ENCODE data around the gene GPR137B. TPM values are rescaled to one million over a fixed set of nuclear protein-coding genes. Genes with fewer than 3 reads are reported as not detected.

The GPR137B gene
- total and polyA plus RNA-seq, 2 of the 13 experiments (the other 11 are each of a cell fraction or from before 2014, with no cell fraction given): 0.31 to 0.41 TPM

DNA sequence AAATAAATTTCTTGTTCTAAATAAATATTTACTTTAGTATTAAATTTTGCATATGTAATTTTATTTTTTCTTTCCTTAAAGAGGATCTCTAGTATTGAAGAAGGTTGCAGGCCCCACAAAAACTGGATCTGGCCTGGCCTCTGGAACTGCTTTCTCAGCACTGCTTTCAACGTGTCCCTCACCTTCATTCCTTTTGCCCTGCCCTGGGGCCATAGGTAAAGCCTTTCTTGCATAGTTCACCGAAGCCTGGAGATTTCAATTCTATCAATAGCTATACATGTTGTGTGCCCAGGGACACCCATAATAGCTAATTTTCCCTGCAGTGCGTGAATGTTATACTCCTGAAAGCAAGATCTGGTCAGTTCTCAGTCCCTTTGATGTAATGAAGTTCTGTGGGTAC is 12.0 kb upstream of the GPR137B start:
- no peak overlapping the region for H2AFZ ChIP-seq (ENCODE audit: low read length)
- H4K20me1 ChIP-seq (ENCODE audit: insufficient read depth, low read length): no peaks in the 10 kb centered on the region
- H3K36me3 ChIP-seq (replicated peaks in 1 of 2; ENCODE audit: control insufficient read depth in 1 of 2, insufficient read depth in 2 of 2, low read length in 2 of 2): no peaks in the 10 kb centered on the region
- no peak overlapping the region for H3K27ac ChIP-seq (ENCODE audit: extremely low read length, insufficient read depth, low read length)
- TF ChIP-seq ISX (CRISPR knock-in tag; conservative IDR thresholded peaks at IDR 0.05): no peak
- TF ChIP-seq RFX3 (CRISPR knock-in tag; IDR thresholded peaks at IDR 0.05): no peak
- TF ChIP-seq HDAC2 (CRISPR knock-in tag; IDR thresholded peaks at IDR 0.05): no peak
- TF ChIP-seq CREM (IDR thresholded peaks at IDR 0.05): no peak
- no peak for TF ChIP-seq CREM (CRISPR knock-in tag; IDR thresholded peaks at IDR 0.05)
- no peak for TF ChIP-seq HNF4A (CRISPR knock-in tag; IDR thresholded peaks at IDR 0.05)
- no peak for TF ChIP-seq ZNF773 (CRISPR knock-in tag; IDR thresholded peaks at IDR 0.05; ENCODE audit: borderline replicate concordance)
- no peak for TF ChIP-seq ZNF7 (CRISPR knock-in tag; IDR thresholded peaks at IDR 0.05)
- TF ChIP-seq ZBTB21 (CRISPR knock-in tag; IDR thresholded peaks at IDR 0.05): no peak
- no peak for TF ChIP-seq RBM39 (IDR thresholded peaks at IDR 0.05; ENCODE audit: low read depth, low read length, poor library complexity, severe bottlenecking)
- TF ChIP-seq, protein P1, sequence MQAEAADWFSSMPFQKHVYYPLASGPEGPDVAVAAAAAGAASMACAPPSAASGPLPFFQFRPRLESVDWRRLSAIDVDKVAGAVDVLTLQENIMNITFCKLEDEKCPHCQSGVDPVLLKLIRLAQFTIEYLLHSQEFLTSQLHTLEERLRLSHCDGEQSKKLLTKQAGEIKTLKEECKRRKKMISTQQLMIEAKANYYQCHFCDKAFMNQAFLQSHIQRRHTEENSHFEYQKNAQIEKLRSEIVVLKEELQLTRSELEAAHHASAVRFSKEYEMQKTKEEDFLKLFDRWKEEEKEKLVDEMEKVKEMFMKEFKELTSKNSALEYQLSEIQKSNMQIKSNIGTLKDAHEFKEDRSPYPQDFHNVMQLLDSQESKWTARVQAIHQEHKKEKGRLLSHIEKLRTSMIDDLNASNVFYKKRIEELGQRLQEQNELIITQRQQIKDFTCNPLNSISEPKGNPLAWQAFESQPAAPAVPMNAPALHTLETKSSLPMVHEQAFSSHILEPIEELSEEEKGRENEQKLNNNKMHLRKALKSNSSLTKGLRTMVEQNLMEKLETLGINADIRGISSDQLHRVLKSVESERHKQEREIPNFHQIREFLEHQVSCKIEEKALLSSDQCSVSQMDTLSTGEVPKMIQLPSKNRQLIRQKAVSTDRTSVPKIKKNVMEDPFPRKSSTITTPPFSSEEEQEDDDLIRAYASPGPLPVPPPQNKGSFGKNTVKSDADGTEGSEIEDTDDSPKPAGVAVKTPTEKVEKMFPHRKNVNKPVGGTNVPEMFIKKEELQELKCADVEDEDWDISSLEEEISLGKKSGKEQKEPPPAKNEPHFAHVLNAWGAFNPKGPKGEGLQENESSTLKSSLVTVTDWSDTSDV (CRISPR knock-in tag; IDR thresholded peaks at IDR 0.05): no peak
- TF ChIP-seq ZNF235 (CRISPR knock-in tag; IDR thresholded peaks at IDR 0.05; ENCODE audit: borderline replicate concordance): no peak
- TF ChIP-seq U2AF2 (IDR thresholded peaks at IDR 0.05; ENCODE audit: low read depth, low read length): no peak
- no peak for TF ChIP-seq TAF15 (IDR thresholded peaks at IDR 0.05; ENCODE audit: low read depth, low read length, poor library complexity, severe bottlenecking)
- TF ChIP-seq, protein P2, sequence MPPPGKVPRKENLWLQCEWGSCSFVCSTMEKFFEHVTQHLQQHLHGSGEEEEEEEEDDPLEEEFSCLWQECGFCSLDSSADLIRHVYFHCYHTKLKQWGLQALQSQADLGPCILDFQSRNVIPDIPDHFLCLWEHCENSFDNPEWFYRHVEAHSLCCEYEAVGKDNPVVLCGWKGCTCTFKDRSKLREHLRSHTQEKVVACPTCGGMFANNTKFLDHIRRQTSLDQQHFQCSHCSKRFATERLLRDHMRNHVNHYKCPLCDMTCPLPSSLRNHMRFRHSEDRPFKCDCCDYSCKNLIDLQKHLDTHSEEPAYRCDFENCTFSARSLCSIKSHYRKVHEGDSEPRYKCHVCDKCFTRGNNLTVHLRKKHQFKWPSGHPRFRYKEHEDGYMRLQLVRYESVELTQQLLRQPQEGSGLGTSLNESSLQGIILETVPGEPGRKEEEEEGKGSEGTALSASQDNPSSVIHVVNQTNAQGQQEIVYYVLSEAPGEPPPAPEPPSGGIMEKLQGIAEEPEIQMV (CRISPR knock-in tag; IDR thresholded peaks at IDR 0.05; ENCODE audit: low read depth): no peak
- no peak for TF ChIP-seq ZNF33A (CRISPR knock-in tag; IDR thresholded peaks at IDR 0.05; ENCODE audit: borderline replicate concordance)
- TF ChIP-seq ZNF337 (CRISPR knock-in tag; IDR thresholded peaks at IDR 0.05; ENCODE audit: borderline replicate concordance, low read depth): no peak
- no peak for TF ChIP-seq ZFY (CRISPR knock-in tag; IDR thresholded peaks at IDR 0.05)
- in situ Hi-C loops (cut with HindIII; ENCODE audit: extremely low pct_ligation_motif_present, low pct_unique_long_range_greater_than_20kb): no loop called here
- intact Hi-C loops (cut with micrococcal nuclease; ENCODE audit: unreplicated experiment): no loop called here
- 18% methylated on average over 3 of the region's 3 CpGs for WGBS (ENCODE audit: low lambda C conversion rate)
- BruUV-seq (replicated peaks): no TSS peak
- FAIRE-seq (no peak), DNase-seq (ENCODE audit: low spot score) (no peak), ATAC-seq (no peak)
- no peak overlapping the region for H3K4me3 ChIP-seq (replicated peaks in 1 of 3; ENCODE audit: insufficient read depth in 1 of 3, low read depth in 2 of 3, low read length in 3 of 3)
- no peaks in the 10 kb centered on the region for H3K9me3 ChIP-seq (ENCODE audit: low read length)
- H3K79me2 ChIP-seq (ENCODE audit: insufficient read depth, low read length): no peaks in the 10 kb centered on the region
- H3K4me1 ChIP-seq (ENCODE audit: insufficient read depth, low read length): peaks cover 16% of the 10 kb centered on the region
- ChIA-PET POLR2A (no interaction called here), CTCF (ENCODE audit: low intra/inter-chr PET ratio, low total read pairs) (no interaction called here)
- peaks cover 0 to 2% of the 10 kb centered on the region in 2 experiments; a peak in 2 of 5 replicates for H3K27me3 ChIP-seq (ENCODE audit: control insufficient read depth in 1 of 2, insufficient read depth in 2 of 2, low read length in 2 of 2)
- no peak overlapping the region for H3K9ac ChIP-seq (ENCODE audit: insufficient read depth, low read depth, low read length)
- H3K4me2 ChIP-seq (ENCODE audit: low read depth, low read length): no peak overlapping the region

All from HepG2 (cell line).